AG09309 (cell line): ENCODE data around the gene LRRC49.

ENCODE experiments used
- DNase-seq: peaks from one replicate; pipeline ENCODE4 v3.0.0-alpha.2; 2010; ENCODE audit warnings: low read depth
- H3K4me3 ChIP-seq: 2 replicates; pipeline ENCODE4 v1.5.1; 2011; ENCODE audit warnings: mild to moderate bottlenecking, low read depth, low read length, moderate library complexity; ENCODE audit not compliant: control insufficient read depth
- CTCF ChIP-seq: IDR thresholded peaks from 2 replicates; pipeline ENCODE4 v1.5.1; 2011; ENCODE audit warnings: mild to moderate bottlenecking, low read depth, low read length, inconsistent platforms; ENCODE audit not compliant: insufficient read depth, control insufficient read depth; ENCODE audit errors: missing control alignments

Gene LRRC49

GRCh38 chr15:71088155-71088554 lies 195.5 kb downstream of the LRRC49 start:
- no peak for DNase-seq
- no peak overlapping the region for H3K4me3 ChIP-seq
- no peak for TF ChIP-seq CTCF

GRCh38 chr15:71088683-71089082 lies 196.1 kb downstream of the LRRC49 start:
- TF ChIP-seq CTCF, result no peak
- no peak for DNase-seq
- H3K4me3 ChIP-seq, result no peak overlapping the region

GRCh38 chr15:71089801-71090200 lies 197.2 kb downstream of the LRRC49 start:
- no peak for DNase-seq
- H3K4me3 ChIP-seq, result no peak overlapping the region
- TF ChIP-seq CTCF, result no peak

GRCh38 chr15:71091601-71092000 lies 199.0 kb downstream of the LRRC49 start:
- TF ChIP-seq CTCF, result no peak
- H3K4me3 ChIP-seq, result no peak overlapping the region
- no peak for DNase-seq

GRCh38 chr15:71092056-71092600 lies 199.5 kb downstream of the LRRC49 start:
- TF ChIP-seq CTCF, result no peak
- no peak for DNase-seq
- no peak overlapping the region for H3K4me3 ChIP-seq

GRCh38 chr15:71093054-71094024 lies 200.7 kb downstream of the LRRC49 start:
- TF ChIP-seq CTCF, result no peak
- DNase-seq, result no peak
- no peak overlapping the region for H3K4me3 ChIP-seq
